ENCODE data around the gene OPALIN.

The OPALIN gene

GRCh38 chr10:96327462-96327861, 31.3 kb downstream of the OPALIN start:
- no peak for DNase-seq (ENCODE audit: low spot score)
- TF ChIP-seq CTCF (IDR thresholded peaks at IDR 0.05), result no peak
- no peak overlapping the region for H3K27ac ChIP-seq
- H3K4me3 ChIP-seq, result no peak overlapping the region

DNA sequence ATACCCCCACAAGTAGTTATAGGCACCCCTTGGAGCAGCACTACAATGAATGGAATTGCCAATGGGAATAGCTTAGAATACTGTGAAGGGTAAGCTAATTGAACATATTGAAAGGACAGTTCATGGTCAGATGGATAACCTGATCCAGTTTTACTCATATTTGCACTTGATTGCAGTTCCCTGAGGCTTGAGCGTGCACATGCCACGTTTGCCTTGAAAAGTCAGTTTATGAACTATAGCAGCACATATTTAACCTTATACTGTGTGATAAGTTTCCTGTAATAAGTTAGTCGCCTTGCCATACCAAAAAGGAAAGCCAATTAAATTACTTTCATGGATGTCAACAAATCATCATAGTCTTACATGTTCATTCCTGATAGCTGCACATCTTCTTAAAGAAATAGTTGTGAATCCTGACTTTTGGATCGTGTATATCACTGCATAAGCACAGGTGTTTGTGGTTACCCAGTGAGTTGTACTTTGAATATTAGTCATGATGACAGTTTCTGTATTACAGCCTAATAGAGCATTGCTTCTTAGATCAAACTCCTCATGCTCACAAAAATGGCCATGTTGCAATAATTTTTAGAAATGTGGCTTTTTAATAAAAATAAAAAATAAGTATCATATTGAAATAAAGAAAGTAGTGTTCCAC, 33.0 kb downstream of the OPALIN start:
- no peak for TF ChIP-seq CTCF (IDR thresholded peaks at IDR 0.05)
- no peak overlapping the region for H3K27ac ChIP-seq
- no peak overlapping the region for H3K4me3 ChIP-seq
- DNase-seq (ENCODE audit: low spot score), result no peak

GRCh38 chr10:96324447-96324846, 34.4 kb downstream of the OPALIN start:
- Histone ChIP-seq H3K4me3 (no peak overlapping the region), H3K27ac (no peak overlapping the region)
- DNase-seq (ENCODE audit: low spot score), result no peak
- TF ChIP-seq CTCF (IDR thresholded peaks at IDR 0.05), result no peak

- no peak overlapping the region for H3K4me3 ChIP-seq
- no peak for TF ChIP-seq CTCF (IDR thresholded peaks at IDR 0.05)
- H3K27ac ChIP-seq, result no peak overlapping the region
- no peak for DNase-seq (ENCODE audit: low spot score)
Observed at GRCh38 chr10:96322275-96322674, 36.5 kb downstream of the OPALIN start.

GRCh38 chr10:96321822-96322221, 37.0 kb downstream of the OPALIN start:
- DNase-seq (ENCODE audit: low spot score), result no peak
- Histone ChIP-seq H3K4me3 (no peak overlapping the region), H3K27ac (no peak overlapping the region)
- no peak for TF ChIP-seq CTCF (IDR thresholded peaks at IDR 0.05)

GRCh38 chr10:96319754-96320474, 38.9 kb downstream of the OPALIN start:
- Histone ChIP-seq H3K4me3 (no peak overlapping the region), H3K27ac (no peak overlapping the region)
- TF ChIP-seq CTCF (IDR thresholded peaks at IDR 0.05), result no peak
- DNase-seq (ENCODE audit: low spot score), result no peak
